ENCODE measurements around the gene JUN.

JUN gene

GRCh38 chr1:58794585-58794984, 10.7 kb upstream of the JUN start:
- no peaks in the 10 kb centered on the region for H3K9me2 ChIP-seq (replicated peaks; ENCODE audit: insufficient read depth, low read length)

GRCh38 chr1:58792846-58793245, 9.0 kb upstream of the JUN start:
- H3K4me2 ChIP-seq (ENCODE audit: low read depth, low read length, poor library complexity, severe bottlenecking) = no peak overlapping the region
- H3F3A ChIP-seq (ENCODE audit: insufficient read depth) = no peaks in the 10 kb centered on the region
- H3K9ac ChIP-seq (ENCODE audit: low read length) = no peak overlapping the region
- no peak overlapping the region for H3K27ac ChIP-seq (ENCODE audit: low read depth, low read length)
- H3K36me3 ChIP-seq (ENCODE audit: low read length) = no peaks in the 10 kb centered on the region
- TF ChIP-seq CTCF (IDR thresholded peaks at IDR 0.05; ENCODE audit: insufficient read depth, low read length, poor library complexity, severe bottlenecking) = no peak
- no peak for TF ChIP-seq EZH2phosphoT487 (conservative IDR thresholded peaks at IDR 0.05; ENCODE audit: low read length)
- H3K9me3 ChIP-seq (ENCODE audit: insufficient read depth, low read length) = no peaks in the 10 kb centered on the region
- no peaks in the 10 kb centered on the region for H3K27me3 ChIP-seq (ENCODE audit: low read length)
- H2AFZ ChIP-seq (ENCODE audit: low read depth, low read length, severe bottlenecking) = no peak overlapping the region
- no peaks in the 10 kb centered on the region for H4K20me1 ChIP-seq (ENCODE audit: low read depth, low read length)
- H3K4me3 ChIP-seq (ENCODE audit: insufficient read depth, low read length, poor library complexity, severe bottlenecking) = no peak overlapping the region
- H3K9me2 ChIP-seq (replicated peaks; ENCODE audit: insufficient read depth, low read length) = no peaks in the 10 kb centered on the region
- H3K79me2 ChIP-seq (ENCODE audit: insufficient read depth, low read length) = no peaks in the 10 kb centered on the region

More at GRCh38 chr1:58794585-58794984, 10.7 kb upstream of the JUN start:
- no peak overlapping the region for H3K4me3 ChIP-seq (ENCODE audit: insufficient read depth, low read length, poor library complexity, severe bottlenecking)
- H3K9me3 ChIP-seq (ENCODE audit: insufficient read depth, low read length) = no peaks in the 10 kb centered on the region
- H3K9ac ChIP-seq (ENCODE audit: low read length) = no peak overlapping the region
- no peaks in the 10 kb centered on the region for H3K79me2 ChIP-seq (ENCODE audit: insufficient read depth, low read length)
- H3K4me2 ChIP-seq (ENCODE audit: low read depth, low read length, poor library complexity, severe bottlenecking) = no peak overlapping the region
- no peaks in the 10 kb centered on the region for H3K36me3 ChIP-seq (ENCODE audit: low read length)
- no peak overlapping the region for H3K27ac ChIP-seq (ENCODE audit: low read depth, low read length)
- no peaks in the 10 kb centered on the region for H3F3A ChIP-seq (ENCODE audit: insufficient read depth)
- H3K27me3 ChIP-seq (ENCODE audit: low read length) = no peaks in the 10 kb centered on the region
- no peak overlapping the region for H2AFZ ChIP-seq (ENCODE audit: low read depth, low read length, severe bottlenecking)
- no peak for TF ChIP-seq CTCF (IDR thresholded peaks at IDR 0.05; ENCODE audit: insufficient read depth, low read length, poor library complexity, severe bottlenecking)
- TF ChIP-seq EZH2phosphoT487 (conservative IDR thresholded peaks at IDR 0.05; ENCODE audit: low read length) = no peak
- H4K20me1 ChIP-seq (ENCODE audit: low read depth, low read length) = no peaks in the 10 kb centered on the region

DNA sequence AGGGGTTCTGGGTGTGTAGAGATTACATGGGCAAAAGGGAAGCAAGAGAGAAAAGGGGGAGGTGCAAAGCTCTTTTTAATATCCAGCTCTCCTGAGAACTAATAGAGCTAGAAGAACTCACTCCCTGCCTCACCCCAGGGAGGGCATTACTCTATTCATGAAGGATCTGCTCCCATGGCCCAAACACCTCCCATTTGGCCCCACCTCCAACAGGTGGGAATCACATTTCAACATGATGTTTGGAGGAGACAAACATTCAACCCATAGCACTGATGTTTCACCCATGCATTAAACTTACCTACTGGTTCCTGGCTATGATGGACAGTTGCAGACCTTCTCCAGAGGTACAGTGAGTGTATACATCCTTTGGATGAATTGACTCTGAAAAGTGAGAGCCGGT, 7.3 kb upstream of the JUN start:
- H3F3A ChIP-seq (ENCODE audit: insufficient read depth) = peaks cover 5% of the 10 kb centered on the region; the same call in 1 of the 2 replicates
- no peak overlapping the region for H3K4me2 ChIP-seq (ENCODE audit: low read depth, low read length, poor library complexity, severe bottlenecking)
- no peaks in the 10 kb centered on the region for H3K79me2 ChIP-seq (ENCODE audit: insufficient read depth, low read length)
- no peak overlapping the region for H2AFZ ChIP-seq (ENCODE audit: low read depth, low read length, severe bottlenecking)
- H3K9me3 ChIP-seq (ENCODE audit: insufficient read depth, low read length) = no peaks in the 10 kb centered on the region
- no peaks in the 10 kb centered on the region for H3K9me2 ChIP-seq (replicated peaks; ENCODE audit: insufficient read depth, low read length)
- H3K4me3 ChIP-seq (ENCODE audit: insufficient read depth, low read length, poor library complexity, severe bottlenecking) = no peak overlapping the region
- TF ChIP-seq CTCF (IDR thresholded peaks at IDR 0.05; ENCODE audit: insufficient read depth, low read length, poor library complexity, severe bottlenecking) = no peak
- no peak for TF ChIP-seq EZH2phosphoT487 (conservative IDR thresholded peaks at IDR 0.05; ENCODE audit: low read length)
- H3K27ac ChIP-seq (ENCODE audit: low read depth, low read length) = no peak overlapping the region
- H3K36me3 ChIP-seq (ENCODE audit: low read length) = no peaks in the 10 kb centered on the region
- H3K9ac ChIP-seq (ENCODE audit: low read length) = no peak overlapping the region
- no peaks in the 10 kb centered on the region for H3K27me3 ChIP-seq (ENCODE audit: low read length)
- H4K20me1 ChIP-seq (ENCODE audit: low read depth, low read length) = no peaks in the 10 kb centered on the region

Measured in SU-DHL-6 (cell line).